SU-DHL-6 (cell line): ENCODE data around the gene HOXD3.

Experiments
- H2AFZ ChIP-seq: fragments of 200-600 bp; sonication (generic); 2 replicates; pipeline ENCODE4 v1.6.1; 2014; ENCODE audit warnings: low read depth, mild to moderate bottlenecking, moderate library complexity, mixed read lengths, antibody characterized with exemption, low read length; ENCODE audit not compliant: severe bottlenecking
- H3F3A ChIP-seq: fragments of 200-600 bp; shearing (Covaris generic); 2 replicates; pipeline ENCODE4 v1.6.0; 2016; ENCODE audit warnings: antibody characterized with exemption, mild to moderate bottlenecking; ENCODE audit not compliant: insufficient read depth
- H3K27ac ChIP-seq: fragments of 200-600 bp; sonication (generic); 2 replicates; pipeline ENCODE4 v1.5.1; 2016; ENCODE audit warnings: low read depth, mild to moderate bottlenecking, low read length, moderate library complexity, mixed read lengths
- H3K27me3 ChIP-seq: fragments of 200-600 bp; sonication (generic), shearing (Covaris generic); 2 replicates; pipeline ENCODE4 v1.6.0; 2014; ENCODE audit warnings: mild to moderate bottlenecking, low read length
- H3K36me3 ChIP-seq: fragments of 200-600 bp; sonication (generic); 2 replicates; pipeline ENCODE4 v1.6.1; 2014; ENCODE audit warnings: mild to moderate bottlenecking, low read length, mixed read lengths
- H3K4me2 ChIP-seq: fragments of 300-600, 200-600 bp; shearing (Covaris generic), sonication (generic); 2 replicates; pipeline ENCODE4 v1.6.0; 2014; ENCODE audit warnings: low read length, low read depth, mild to moderate bottlenecking; ENCODE audit not compliant: poor library complexity, severe bottlenecking
- H3K4me3 ChIP-seq: fragments of 200-600 bp; sonication (generic); 2 replicates; pipeline ENCODE4 v1.5.1; 2014; ENCODE audit warnings: antibody characterized with exemption, low read length, mild to moderate bottlenecking, mixed read lengths; ENCODE audit not compliant: insufficient read depth, poor library complexity, severe bottlenecking
- H3K79me2 ChIP-seq: fragments of 200-600 bp; sonication (generic); 2 replicates; pipeline ENCODE4 v1.6.1; 2014; ENCODE audit warnings: mild to moderate bottlenecking, low read length, moderate library complexity; ENCODE audit not compliant: insufficient read depth
- H3K9ac ChIP-seq: fragments of 200-600 bp; sonication (generic); 2 replicates; pipeline ENCODE4 v1.7.0; 2014; ENCODE audit warnings: mild to moderate bottlenecking, low read length
- H3K9me2 ChIP-seq: fragments of 200-600 bp; sonication (generic); replicated peaks from 2 replicates; pipeline ENCODE4 v1.6.1; 2014; ENCODE audit warnings: low read length; ENCODE audit not compliant: insufficient read depth
- H3K9me3 ChIP-seq: fragments of 200-600 bp; sonication (generic); 2 replicates; pipeline ENCODE4 v1.6.1; 2014; ENCODE audit warnings: low read length, mixed read lengths; ENCODE audit not compliant: insufficient read depth
- H4K20me1 ChIP-seq: fragments of 200-600 bp; sonication (generic); 2 replicates; pipeline ENCODE4 v1.6.1; 2014; ENCODE audit warnings: low read depth, mild to moderate bottlenecking, antibody characterized with exemption, low read length, moderate library complexity, mixed read lengths
- EZH2phosphoT487 ChIP-seq: fragments of 200-600 bp; sonication (generic), shearing (Covaris generic); conservative IDR thresholded peaks from 2 replicates; pipeline ENCODE4 v1.6.1; 2018; ENCODE audit warnings: mild to moderate bottlenecking, antibody characterized with exemption, low read length, moderate library complexity, mixed read lengths
- TF ChIP-seq, protein P1 (sequence below): fragments of 200-600 bp; sonication (generic); IDR thresholded peaks from one replicate; pipeline ENCODE4 v1.5.1; 2017; ENCODE audit warnings: antibody characterized with exemption, mild to moderate bottlenecking, low read length, moderate library complexity; ENCODE audit not compliant: insufficient read depth, poor library complexity, severe bottlenecking

The HOXD3 gene

GRCh38 chr2:176164611-176165369 lies 7.7 kb downstream of the HOXD3 start:
- no peak overlapping the region for H2AFZ ChIP-seq
- no peaks in the 10 kb centered on the region for H4K20me1 ChIP-seq
- H3K4me3 ChIP-seq = no peak overlapping the region
- H3K79me2 ChIP-seq = no peaks in the 10 kb centered on the region
- no peak overlapping the region for H3K9ac ChIP-seq
- no peaks in the 10 kb centered on the region for H3K36me3 ChIP-seq
- no peaks in the 10 kb centered on the region for H3K27me3 ChIP-seq
- no peaks in the 10 kb centered on the region for H3K9me2 ChIP-seq
- no peaks in the 10 kb centered on the region for H3F3A ChIP-seq
- H3K9me3 ChIP-seq = no peaks in the 10 kb centered on the region
- H3K27ac ChIP-seq = no peak overlapping the region
- TF ChIP-seq, protein P1, sequence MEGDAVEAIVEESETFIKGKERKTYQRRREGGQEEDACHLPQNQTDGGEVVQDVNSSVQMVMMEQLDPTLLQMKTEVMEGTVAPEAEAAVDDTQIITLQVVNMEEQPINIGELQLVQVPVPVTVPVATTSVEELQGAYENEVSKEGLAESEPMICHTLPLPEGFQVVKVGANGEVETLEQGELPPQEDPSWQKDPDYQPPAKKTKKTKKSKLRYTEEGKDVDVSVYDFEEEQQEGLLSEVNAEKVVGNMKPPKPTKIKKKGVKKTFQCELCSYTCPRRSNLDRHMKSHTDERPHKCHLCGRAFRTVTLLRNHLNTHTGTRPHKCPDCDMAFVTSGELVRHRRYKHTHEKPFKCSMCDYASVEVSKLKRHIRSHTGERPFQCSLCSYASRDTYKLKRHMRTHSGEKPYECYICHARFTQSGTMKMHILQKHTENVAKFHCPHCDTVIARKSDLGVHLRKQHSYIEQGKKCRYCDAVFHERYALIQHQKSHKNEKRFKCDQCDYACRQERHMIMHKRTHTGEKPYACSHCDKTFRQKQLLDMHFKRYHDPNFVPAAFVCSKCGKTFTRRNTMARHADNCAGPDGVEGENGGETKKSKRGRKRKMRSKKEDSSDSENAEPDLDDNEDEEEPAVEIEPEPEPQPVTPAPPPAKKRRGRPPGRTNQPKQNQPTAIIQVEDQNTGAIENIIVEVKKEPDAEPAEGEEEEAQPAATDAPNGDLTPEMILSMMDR = no peak
- no peak for TF ChIP-seq EZH2phosphoT487
- H3K4me2 ChIP-seq = no peak overlapping the region

GRCh38 chr2:176165370-176166050 lies 8.4 kb downstream of the HOXD3 start:
- no peaks in the 10 kb centered on the region for H3F3A ChIP-seq
- no peaks in the 10 kb centered on the region for H3K9me3 ChIP-seq
- H3K9ac ChIP-seq = no peak overlapping the region
- no peak overlapping the region for H3K27ac ChIP-seq
- H2AFZ ChIP-seq = no peak overlapping the region
- H3K9me2 ChIP-seq = no peaks in the 10 kb centered on the region
- no peaks in the 10 kb centered on the region for H3K79me2 ChIP-seq
- H3K4me3 ChIP-seq = no peak overlapping the region
- TF ChIP-seq, protein P1 = no peak
- TF ChIP-seq EZH2phosphoT487 = no peak
- H4K20me1 ChIP-seq = no peaks in the 10 kb centered on the region
- no peaks in the 10 kb centered on the region for H3K27me3 ChIP-seq
- no peak overlapping the region for H3K4me2 ChIP-seq
- no peaks in the 10 kb centered on the region for H3K36me3 ChIP-seq

GRCh38 chr2:176166272-176166671 lies 9.2 kb downstream of the HOXD3 start:
- no peaks in the 10 kb centered on the region for H3F3A ChIP-seq
- H3K9me3 ChIP-seq = no peaks in the 10 kb centered on the region
- H3K4me2 ChIP-seq = no peak overlapping the region
- H3K4me3 ChIP-seq = no peak overlapping the region
- H3K27me3 ChIP-seq = no peaks in the 10 kb centered on the region
- no peaks in the 10 kb centered on the region for H3K36me3 ChIP-seq
- H3K27ac ChIP-seq = no peak overlapping the region
- no peaks in the 10 kb centered on the region for H3K79me2 ChIP-seq
- TF ChIP-seq EZH2phosphoT487 = no peak
- TF ChIP-seq, protein P1 = no peak
- H4K20me1 ChIP-seq = no peaks in the 10 kb centered on the region
- no peak overlapping the region for H2AFZ ChIP-seq
- no peaks in the 10 kb centered on the region for H3K9me2 ChIP-seq
- no peak overlapping the region for H3K9ac ChIP-seq
